ENCODE data around the gene NCOA7. TPM values are rescaled to one million over a fixed set of nuclear protein-coding genes. Genes with fewer than 3 reads are reported as not detected.

The NCOA7 gene
- total and polyA plus RNA-seq, 4 donors = 8.6 to 40.9 (median 17.6) TPM

DNA sequence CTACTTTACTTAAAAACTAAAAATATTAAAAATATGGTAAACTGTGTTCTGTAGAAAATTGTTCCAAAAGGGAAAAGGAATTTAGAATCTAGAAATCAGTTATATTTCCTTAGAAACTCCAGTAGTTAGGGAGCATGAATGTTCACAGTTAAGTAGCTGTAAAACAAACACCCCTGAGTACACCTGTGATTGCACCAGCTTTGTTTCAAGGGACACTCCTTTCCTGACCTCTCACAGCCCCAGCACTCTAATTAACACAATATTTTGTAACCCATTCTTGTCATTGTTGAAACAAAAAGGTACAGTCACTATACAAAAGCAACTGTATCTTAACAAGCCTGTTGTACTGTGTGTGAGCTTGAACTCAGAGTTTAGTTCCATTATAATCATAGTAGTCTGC, 72.3 kb downstream of the NCOA7 start:
- Histone ChIP-seq H3K9me3 (ENCODE audit: control insufficient read depth in 4 of 4, low read length in 3 of 4) (no peaks in the 10 kb centered on the region), H3K4me1 (ENCODE audit: control insufficient read depth in 4 of 4, insufficient read depth in 4 of 4, low read length in 3 of 4) (peaks cover 0 to 3% (median 0%) of the 10 kb centered on the region in 4 donors), H3K36me3 (ENCODE audit: control insufficient read depth in 4 of 4, insufficient read depth in 3 of 4, low read depth in 1 of 4, low read length in 3 of 4) (no peaks in the 10 kb centered on the region), H3K27ac (ENCODE audit: low read depth in 1 of 2, low read length in 2 of 2) (no peak overlapping the region), H3K9ac (ENCODE audit: low read depth in 1 of 2, low read length in 2 of 2) (no peak overlapping the region), H3K27me3 (ENCODE audit: control insufficient read depth in 4 of 4, insufficient read depth in 4 of 4, low read length in 3 of 4) (no peaks in the 10 kb centered on the region), H3K4me3 (ENCODE audit: low read depth in 1 of 3, low read length in 3 of 3) (no peak overlapping the region)
- DNase-seq (ENCODE audit: low spot score) = no peak
- TF ChIP-seq NR2F2 (IDR thresholded peaks at IDR 0.05) (no peak), GABPA (IDR thresholded peaks at IDR 0.05 in 1 of 2, conservative IDR thresholded peaks at IDR 0.05 in 1 of 2) (no peak), HNF4A (conservative IDR thresholded peaks at IDR 0.05) (no peak), MAX (IDR thresholded peaks at IDR 0.05) (no peak), TAF1 (conservative IDR thresholded peaks at IDR 0.05) (no peak), RXRA (IDR thresholded peaks at IDR 0.05) (no peak), ZBTB33 (IDR thresholded peaks at IDR 0.05) (no peak), HNF4G (IDR thresholded peaks at IDR 0.05) (no peak), FOXA2 (IDR thresholded peaks at IDR 0.05) (no peak), FOXA1 (IDR thresholded peaks at IDR 0.05) (no peak), EGR1 (IDR thresholded peaks at IDR 0.05; ENCODE audit: low read depth in 2 of 2) (no peak), RAD21 (IDR thresholded peaks at IDR 0.05) (no peak), YY1 (IDR thresholded peaks at IDR 0.05) (no peak)
- TF ChIP-seq, protein P1, sequence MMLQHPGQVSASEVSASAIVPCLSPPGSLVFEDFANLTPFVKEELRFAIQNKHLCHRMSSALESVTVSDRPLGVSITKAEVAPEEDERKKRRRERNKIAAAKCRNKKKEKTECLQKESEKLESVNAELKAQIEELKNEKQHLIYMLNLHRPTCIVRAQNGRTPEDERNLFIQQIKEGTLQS (IDR thresholded peaks at IDR 0.05) = no peak
- TF ChIP-seq, protein P2, sequence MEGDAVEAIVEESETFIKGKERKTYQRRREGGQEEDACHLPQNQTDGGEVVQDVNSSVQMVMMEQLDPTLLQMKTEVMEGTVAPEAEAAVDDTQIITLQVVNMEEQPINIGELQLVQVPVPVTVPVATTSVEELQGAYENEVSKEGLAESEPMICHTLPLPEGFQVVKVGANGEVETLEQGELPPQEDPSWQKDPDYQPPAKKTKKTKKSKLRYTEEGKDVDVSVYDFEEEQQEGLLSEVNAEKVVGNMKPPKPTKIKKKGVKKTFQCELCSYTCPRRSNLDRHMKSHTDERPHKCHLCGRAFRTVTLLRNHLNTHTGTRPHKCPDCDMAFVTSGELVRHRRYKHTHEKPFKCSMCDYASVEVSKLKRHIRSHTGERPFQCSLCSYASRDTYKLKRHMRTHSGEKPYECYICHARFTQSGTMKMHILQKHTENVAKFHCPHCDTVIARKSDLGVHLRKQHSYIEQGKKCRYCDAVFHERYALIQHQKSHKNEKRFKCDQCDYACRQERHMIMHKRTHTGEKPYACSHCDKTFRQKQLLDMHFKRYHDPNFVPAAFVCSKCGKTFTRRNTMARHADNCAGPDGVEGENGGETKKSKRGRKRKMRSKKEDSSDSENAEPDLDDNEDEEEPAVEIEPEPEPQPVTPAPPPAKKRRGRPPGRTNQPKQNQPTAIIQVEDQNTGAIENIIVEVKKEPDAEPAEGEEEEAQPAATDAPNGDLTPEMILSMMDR (IDR thresholded peaks at IDR 0.05; ENCODE audit: low read depth, low read length, missing input control) = no peak

DNA sequence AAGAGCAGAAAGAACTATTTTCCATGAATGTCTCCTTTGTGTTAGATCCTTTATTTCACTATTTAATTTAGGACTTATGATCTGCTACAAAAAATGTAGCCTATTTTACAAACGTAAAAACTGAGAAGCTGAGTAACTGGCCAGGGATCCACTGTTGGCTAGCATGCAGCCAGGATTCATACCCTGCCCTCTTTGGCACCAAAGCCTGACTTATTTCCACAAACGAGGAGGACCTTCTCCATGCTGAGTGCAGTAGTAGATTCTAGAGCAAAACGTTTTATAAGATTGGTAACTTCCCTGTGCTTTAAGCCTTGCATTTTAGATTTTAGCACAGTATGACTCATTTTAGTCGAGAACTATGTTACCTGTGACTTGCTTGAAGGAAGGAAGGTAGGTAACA, 74.3 kb downstream of the NCOA7 start:
- Histone ChIP-seq H3K4me1 (ENCODE audit: control insufficient read depth in 4 of 4, insufficient read depth in 4 of 4, low read length in 3 of 4) (no peaks in the 10 kb centered on the region), H3K27me3 (ENCODE audit: control insufficient read depth in 4 of 4, insufficient read depth in 4 of 4, low read length in 3 of 4) (no peaks in the 10 kb centered on the region), H3K4me3 (ENCODE audit: low read depth in 1 of 3, low read length in 3 of 3) (no peak overlapping the region), H3K36me3 (ENCODE audit: control insufficient read depth in 4 of 4, insufficient read depth in 3 of 4, low read depth in 1 of 4, low read length in 3 of 4) (no peaks in the 10 kb centered on the region), H3K27ac (ENCODE audit: low read depth in 1 of 2, low read length in 2 of 2) (no peak overlapping the region), H3K9ac (ENCODE audit: low read depth in 1 of 2, low read length in 2 of 2) (no peak overlapping the region), H3K9me3 (ENCODE audit: control insufficient read depth in 4 of 4, low read length in 3 of 4) (no peaks in the 10 kb centered on the region)
- WGBS = 68% methylated on average over 4 of the region's 4 CpGs
- TF ChIP-seq HNF4A (conservative IDR thresholded peaks at IDR 0.05) (no peak), YY1 (IDR thresholded peaks at IDR 0.05) (no peak), MAX (IDR thresholded peaks at IDR 0.05) (no peak), RXRA (IDR thresholded peaks at IDR 0.05) (no peak), EGR1 (IDR thresholded peaks at IDR 0.05; ENCODE audit: low read depth in 2 of 2) (no peak), JUND (IDR thresholded peaks at IDR 0.05) (no peak), NR2F2 (IDR thresholded peaks at IDR 0.05) (no peak)
- TF ChIP-seq, protein P1 (IDR thresholded peaks at IDR 0.05) = no peak
- TF ChIP-seq, protein P3, sequence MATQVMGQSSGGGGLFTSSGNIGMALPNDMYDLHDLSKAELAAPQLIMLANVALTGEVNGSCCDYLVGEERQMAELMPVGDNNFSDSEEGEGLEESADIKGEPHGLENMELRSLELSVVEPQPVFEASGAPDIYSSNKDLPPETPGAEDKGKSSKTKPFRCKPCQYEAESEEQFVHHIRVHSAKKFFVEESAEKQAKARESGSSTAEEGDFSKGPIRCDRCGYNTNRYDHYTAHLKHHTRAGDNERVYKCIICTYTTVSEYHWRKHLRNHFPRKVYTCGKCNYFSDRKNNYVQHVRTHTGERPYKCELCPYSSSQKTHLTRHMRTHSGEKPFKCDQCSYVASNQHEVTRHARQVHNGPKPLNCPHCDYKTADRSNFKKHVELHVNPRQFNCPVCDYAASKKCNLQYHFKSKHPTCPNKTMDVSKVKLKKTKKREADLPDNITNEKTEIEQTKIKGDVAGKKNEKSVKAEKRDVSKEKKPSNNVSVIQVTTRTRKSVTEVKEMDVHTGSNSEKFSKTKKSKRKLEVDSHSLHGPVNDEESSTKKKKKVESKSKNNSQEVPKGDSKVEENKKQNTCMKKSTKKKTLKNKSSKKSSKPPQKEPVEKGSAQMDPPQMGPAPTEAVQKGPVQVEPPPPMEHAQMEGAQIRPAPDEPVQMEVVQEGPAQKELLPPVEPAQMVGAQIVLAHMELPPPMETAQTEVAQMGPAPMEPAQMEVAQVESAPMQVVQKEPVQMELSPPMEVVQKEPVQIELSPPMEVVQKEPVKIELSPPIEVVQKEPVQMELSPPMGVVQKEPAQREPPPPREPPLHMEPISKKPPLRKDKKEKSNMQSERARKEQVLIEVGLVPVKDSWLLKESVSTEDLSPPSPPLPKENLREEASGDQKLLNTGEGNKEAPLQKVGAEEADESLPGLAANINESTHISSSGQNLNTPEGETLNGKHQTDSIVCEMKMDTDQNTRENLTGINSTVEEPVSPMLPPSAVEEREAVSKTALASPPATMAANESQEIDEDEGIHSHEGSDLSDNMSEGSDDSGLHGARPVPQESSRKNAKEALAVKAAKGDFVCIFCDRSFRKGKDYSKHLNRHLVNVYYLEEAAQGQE (IDR thresholded peaks at IDR 0.05) = no peak
- TF ChIP-seq, protein P2 (IDR thresholded peaks at IDR 0.05; ENCODE audit: low read depth, low read length, missing input control) = no peak
- DNase-seq (ENCODE audit: low spot score) = no peak

Data from liver (tissue), 9 donors.